ENCODE results near the gene QPRT. TPM values are rescaled to one million over a fixed set of nuclear protein-coding genes. Genes with fewer than 3 reads are reported as not detected.
"Not testable (repeated sequence)": the region's sequence is repeated elsewhere in the genome, so short reads cannot be mapped to it uniquely, and the experiment has no call there.

QPRT gene
- polyA plus RNA-seq, 3 donors, result 171 to 206 (median 173) TPM

DNA sequence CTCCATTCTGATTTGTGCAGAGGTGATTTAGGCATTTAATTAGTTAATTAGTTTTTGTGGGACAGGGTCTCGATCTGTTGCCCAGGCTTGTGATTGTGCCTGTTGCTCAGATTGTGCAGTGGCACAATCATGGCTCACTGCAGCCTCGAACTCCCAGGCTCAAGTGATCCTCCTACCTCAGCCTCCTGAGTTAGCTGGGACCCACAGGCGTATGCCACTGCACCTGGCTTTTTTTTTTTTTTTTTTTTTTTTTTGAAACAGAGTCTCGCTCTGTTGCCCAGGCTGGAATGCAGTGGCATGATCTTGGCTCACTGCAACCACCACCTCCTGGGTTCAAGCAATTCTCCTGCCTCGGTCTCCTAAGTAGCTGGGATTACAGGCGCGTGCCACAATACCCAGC, 25.1 kb upstream of the QPRT start:
- not testable (repeated sequence) for DNase-seq

DNA sequence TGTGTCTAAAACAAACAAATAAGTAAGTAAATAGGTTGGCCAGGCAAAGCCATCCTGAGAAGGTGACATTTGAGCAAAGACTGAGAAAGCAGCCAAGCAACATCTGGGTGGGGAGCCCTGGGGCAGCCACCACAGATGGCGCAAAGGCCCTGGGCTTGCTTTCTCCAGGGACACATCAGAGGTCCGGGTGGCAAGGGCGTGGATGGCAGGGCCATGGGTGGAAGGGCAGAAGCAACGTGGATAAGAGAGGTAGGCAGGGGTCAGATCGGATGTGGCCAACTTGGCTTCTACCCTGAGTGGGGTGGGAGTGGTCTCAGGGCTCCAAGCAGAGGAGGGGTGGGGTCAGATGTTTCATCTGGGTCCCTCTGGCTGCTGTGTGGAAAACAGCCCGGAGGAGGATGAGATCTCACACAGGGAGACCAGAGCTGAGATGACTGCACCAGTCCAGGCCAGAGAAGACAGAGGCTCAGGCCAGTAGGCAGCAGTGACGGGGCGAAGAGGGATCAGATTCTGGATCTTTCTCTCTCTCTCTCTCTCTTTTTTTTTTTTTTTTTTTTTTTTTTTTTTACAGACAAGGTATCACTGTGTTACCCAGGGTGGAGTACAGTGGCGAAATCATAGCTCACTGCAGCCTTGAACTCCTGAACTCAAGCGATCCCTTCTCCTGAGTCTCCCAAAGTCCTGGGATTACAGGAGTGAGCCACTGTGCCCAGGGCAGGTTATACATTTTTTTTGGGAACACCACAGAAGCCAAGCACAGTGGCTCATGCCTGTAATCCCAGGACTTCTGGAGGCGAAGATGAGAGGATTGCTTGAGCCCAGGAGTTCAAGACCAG, 22.1 kb upstream of the QPRT start:
- DNase-seq, result no peak

- no peak for DNase-seq
Measured at GRCh38 chr16:29658705-29659104, 20.3 kb upstream of the QPRT start.

GRCh38 chr16:29662000-29662728, 16.8 kb upstream of the QPRT start:
- no peak for DNase-seq

DNA sequence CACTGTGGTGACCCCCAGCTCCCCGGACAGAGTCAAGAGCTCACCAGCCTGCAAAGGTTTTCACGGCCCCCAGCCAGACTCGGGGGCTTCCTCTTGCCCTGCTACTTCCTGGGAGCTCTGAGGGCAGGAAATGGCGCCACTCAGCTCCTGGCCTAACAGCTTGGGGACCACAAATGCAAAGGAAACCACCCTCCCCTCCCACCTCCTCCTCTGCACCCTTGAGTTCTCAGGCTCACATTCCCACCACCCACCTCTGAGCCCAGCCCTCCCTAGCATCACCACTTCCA, 16.3 kb upstream of the QPRT start:
- DNase-seq, result no peak

GRCh38 chr16:29663016-29663806, 15.8 kb upstream of the QPRT start, which contains the start of gene SPN:
TSS of gene SPN (plus strand) at chr16:29663247. CDS start at chr16:29663729, 482 bp downstream.
- DNase-seq, result no peak

GRCh38 chr16:29663807-29664090, 15.2 kb upstream of the QPRT start:
- DNase-seq, result no peak

- DNase-seq, result no peak
Measured at GRCh38 chr16:29664091-29664921, 14.7 kb upstream of the QPRT start.

DNA sequence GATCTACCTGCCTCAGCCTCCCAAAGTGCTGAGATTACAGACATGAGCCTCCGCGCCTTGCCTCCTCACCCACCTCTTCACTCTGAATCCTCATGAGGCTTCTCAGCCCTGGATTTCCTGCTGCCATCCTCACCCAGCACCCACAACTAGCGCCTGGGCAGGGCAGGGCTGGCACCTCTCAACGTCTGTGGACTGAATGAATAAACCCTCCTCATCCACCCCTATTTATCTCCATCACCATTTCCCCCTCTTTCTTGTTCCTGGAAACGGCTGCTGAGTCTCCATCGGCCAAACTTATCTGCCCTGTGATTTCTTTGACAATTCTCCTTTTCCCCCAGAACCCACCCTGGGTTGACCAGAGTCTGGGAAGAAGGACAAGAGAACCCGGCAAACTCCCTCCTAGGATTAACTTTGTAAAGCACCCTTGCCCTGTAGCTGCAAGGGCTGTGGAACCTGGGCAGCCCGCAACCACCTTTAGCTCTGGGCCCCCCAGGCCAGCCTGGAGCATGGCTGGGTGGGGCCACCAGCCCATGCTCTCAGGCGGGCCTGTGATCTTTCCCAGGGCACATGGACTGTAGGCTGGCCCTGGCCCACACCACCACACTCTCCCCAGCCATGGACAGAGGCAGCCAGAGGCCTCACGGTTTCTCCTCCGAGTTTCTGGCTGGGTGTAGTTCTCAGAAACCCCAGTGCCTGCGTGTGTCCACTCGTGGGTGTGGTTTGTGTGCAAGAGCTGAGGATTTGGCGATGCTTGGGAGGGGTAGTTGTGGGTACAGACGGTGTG, 13.5 kb upstream of the QPRT start:
- no peak for DNase-seq

- DNase-seq, result not testable (repeated sequence)
Measured at GRCh38 chr16:29667322-29667610, 11.7 kb upstream of the QPRT start.

GRCh38 chr16:29667755-29668154, 11.2 kb upstream of the QPRT start:
- DNase-seq, result no peak

- no peak for DNase-seq
Measured at GRCh38 chr16:29668267-29668666, 10.7 kb upstream of the QPRT start.

DNA sequence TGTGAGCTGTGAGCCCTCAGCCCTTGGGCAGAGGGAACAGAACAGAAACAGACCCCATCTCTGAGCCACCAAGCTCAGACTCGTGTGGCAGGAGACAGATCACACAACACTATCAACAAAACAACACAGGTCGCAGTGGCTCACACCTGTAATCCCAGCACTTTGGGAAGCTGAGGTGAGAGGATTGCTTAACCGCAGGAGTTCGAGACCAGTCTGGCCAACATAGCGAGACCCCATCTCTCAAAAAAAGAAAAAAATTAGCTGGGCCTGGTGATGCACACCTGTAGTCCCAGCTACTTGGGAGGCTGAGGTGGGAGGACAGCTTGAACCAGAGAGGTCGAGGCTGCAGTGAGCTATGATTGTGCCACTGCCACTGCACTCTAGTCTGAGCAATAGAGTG, 5.5 kb upstream of the QPRT start:
- DNase-seq, result no peak

GRCh38 chr16:29674188-29674587, 4.8 kb upstream of the QPRT start:
- DNase-seq, result no peak

- DNase-seq, result no peak
Measured at GRCh38 chr16:29675811-29676643, 3.0 kb upstream of the QPRT start.

GRCh38 chr16:29676989-29677785, 1.8 kb upstream of the QPRT start:
- DNase-seq, result no peak

DNA sequence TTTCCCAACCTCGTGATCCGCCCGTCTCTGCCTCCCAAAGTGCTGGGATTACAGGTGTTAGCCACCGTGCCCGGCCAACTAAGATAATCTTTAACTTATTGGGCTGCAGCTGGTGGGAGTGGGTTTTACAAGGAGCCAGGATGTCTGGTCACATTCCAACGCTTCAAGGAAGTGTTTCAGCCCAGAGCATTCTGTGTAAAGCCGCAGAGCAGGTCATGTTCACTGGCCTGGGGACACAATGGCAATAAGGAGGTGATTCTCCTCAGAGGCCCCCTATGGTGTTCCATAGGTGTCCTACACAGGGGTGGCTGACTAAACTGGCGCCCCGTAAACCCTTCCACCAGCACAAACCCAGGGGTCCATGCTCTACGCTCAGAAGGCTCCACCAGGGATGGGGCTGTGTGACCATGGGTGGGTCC, 1.2 kb downstream of the QPRT start:
- DNase-seq, result peak; percentile 72

DNA sequence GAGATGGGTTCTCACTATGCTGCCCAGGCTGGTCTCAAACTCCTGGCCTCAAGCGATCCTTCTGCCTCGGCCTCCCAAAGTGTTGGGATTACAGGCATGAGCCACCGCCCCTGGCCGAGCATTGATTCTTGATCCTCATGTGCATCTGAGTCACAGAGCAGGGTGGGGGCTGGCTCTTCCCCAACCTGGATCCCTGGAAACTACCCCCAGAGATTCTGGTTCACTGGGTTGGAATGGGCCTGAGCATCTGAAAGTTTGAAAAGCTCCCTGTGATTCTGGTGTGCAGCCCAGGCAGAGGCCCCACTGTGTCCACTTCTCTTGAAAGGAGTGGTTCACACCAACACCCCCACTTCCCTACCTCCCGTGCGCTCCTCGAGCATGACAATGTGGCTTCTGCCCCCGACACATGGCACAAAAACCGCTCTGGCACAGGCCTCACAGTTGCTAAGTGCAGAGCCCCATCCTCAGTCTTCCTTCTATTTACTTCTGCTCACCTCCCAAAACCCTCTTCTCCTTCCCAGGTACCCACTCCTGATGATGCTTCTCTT, 4.6 kb downstream of the QPRT start:
- no peak for DNase-seq

DNA sequence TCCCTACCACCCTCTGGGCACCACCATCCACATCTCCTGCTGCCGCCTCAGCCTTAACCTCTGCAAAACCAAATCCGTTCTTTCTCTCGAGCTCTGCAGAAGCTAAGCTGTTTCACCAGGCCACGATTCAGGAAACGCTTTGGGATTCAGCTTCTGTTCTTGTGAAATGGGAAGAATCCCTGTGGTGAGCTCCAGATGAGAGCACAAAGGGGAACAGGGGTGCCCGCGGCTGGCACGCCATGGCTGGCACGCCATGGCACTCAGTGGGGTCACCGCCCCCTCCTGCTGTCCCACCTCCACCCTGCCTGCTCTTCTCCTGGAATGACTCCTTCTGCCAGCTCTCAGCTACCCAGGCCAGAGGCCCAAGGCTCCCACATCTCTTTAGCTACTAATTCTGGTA, 5.7 kb downstream of the QPRT start:
- DNase-seq, result no peak
